ENCODE results near the gene KBTBD3.
"Not testable (repeated sequence)": the region's sequence is repeated elsewhere in the genome, so short reads cannot be mapped to it uniquely, and the experiment has no call there.

The KBTBD3 gene

GRCh38 chr11:106061954-106062949 is 14.9 kb downstream of the KBTBD3 start:
- DNase-seq, result peak in 1 of 2 experiments; percentile 21

GRCh38 chr11:106061249-106061784 is 15.8 kb downstream of the KBTBD3 start:
- no peak for DNase-seq

DNA sequence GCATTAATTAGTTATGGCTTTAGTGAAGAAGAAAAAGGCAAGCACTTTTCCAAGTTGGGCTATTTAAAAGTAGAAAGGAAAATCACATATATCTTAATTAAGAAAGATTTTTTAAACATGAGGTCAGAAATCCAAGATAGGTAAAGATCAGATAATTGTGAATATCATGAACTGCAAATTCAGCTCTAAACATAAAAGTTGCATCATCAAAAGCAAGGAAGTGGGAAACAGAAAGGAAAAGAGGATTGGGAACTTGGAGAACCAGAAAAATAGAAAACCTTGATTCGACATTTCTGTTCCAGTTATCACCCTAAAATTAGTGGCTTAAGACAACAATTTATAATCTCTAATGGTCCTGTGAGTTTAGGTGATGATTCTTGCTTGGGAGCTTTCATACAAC is 17.5 kb downstream of the KBTBD3 start:
- DNase-seq, result no peak

GRCh38 chr11:106058377-106058776 is 18.8 kb downstream of the KBTBD3 start:
- DNase-seq, result not testable (repeated sequence)

- no peak for DNase-seq
These were observed 26.0 kb downstream of the KBTBD3 start for GRCh38 chr11:106051103-106051502.

DNA sequence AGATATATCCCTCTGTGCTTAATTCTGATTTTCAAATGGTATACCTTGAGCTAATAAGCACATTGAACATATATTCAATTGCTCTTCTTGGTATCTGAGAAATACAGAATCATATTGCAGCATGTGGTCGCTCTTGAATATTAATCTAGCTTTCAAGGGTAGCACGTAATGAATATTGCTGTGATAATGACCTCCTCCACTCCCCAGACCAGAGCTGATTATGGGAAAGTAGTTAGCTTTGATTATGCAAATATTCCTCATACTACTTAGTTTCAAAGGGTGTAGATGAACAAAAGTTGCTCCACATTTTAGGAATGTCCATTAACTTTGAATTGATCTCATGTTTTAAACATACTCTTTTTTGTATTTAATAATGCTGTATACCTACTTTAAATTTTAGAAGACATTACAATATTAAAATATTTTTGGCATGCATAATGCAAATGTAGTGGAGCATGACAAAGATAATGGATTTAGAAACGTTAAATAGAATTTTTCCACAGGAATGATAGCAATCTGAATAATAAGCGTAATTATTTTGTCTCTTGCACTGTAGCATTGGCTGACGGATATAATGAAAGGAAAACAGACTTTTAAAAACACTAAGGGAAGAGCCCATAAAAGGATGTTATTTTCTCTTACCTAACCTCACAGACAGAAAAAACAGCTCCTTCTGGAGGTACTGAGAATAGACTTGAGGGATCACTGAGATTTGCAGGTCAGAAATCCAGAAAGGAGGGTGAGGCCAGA is 27.2 kb downstream of the KBTBD3 start:
- DNase-seq, result peak in 1 of 2 experiments; percentile 4

GRCh38 chr11:106047631-106048030 is 29.5 kb downstream of the KBTBD3 start:
- no peak for DNase-seq

DNA sequence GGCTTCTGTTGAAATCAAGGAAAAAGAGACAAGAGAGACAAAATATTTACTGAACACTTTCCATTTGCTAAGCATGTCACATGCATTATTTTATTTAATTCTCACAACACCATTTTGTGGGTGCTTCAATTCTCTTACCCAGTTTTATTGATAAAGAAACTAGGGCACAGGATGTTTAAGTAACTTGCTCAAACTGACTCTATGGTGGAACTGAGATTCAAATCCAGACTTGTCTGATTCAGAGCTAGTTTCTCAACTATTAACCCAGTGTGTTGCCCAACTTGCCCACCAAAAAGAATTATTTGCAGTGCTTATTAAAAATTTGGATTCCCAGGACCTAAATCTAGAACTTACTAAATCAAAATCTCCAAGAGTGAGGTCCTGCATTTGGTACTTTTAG is 33.6 kb downstream of the KBTBD3 start:
- no peak for DNase-seq

DNA sequence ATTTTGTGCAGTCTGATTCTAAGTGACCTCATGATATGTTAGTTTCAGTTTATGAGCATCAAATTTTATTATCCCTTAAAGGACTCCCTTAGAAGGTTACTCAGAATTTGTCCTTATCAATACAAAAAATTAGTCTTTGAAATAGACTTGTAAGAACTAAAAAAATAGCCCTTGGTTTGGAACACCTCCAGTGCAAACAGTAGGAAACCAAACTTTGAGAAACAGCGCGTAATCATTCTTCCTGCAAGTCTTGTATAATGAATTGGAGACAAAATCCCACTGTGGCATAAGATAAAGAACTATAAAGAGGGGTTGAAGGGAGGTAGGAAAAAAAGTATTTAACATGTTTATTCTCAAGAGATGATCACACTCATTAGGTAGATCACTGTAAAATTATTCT is 44.3 kb downstream of the KBTBD3 start:
- no peak for DNase-seq

DNA sequence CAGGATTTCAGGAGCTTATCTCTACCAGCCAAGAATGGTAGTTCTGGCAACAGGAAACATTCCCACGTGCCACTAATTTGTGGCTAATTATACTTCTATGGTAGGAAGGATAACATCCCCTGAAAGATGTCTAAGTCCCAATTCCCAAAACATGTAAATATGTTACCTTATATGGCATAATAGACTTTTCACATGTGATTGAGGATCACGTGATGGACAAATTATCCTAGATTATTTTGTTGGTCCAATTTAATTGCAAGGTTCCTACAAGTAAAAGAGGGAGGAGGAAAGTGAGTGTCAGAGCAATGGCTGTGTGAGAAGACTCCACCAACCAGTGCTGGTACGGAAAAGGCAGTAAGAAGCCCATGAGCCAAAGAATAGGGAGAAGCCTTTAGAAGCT is 45.2 kb downstream of the KBTBD3 start:
- DNase-seq, result no peak

DNA sequence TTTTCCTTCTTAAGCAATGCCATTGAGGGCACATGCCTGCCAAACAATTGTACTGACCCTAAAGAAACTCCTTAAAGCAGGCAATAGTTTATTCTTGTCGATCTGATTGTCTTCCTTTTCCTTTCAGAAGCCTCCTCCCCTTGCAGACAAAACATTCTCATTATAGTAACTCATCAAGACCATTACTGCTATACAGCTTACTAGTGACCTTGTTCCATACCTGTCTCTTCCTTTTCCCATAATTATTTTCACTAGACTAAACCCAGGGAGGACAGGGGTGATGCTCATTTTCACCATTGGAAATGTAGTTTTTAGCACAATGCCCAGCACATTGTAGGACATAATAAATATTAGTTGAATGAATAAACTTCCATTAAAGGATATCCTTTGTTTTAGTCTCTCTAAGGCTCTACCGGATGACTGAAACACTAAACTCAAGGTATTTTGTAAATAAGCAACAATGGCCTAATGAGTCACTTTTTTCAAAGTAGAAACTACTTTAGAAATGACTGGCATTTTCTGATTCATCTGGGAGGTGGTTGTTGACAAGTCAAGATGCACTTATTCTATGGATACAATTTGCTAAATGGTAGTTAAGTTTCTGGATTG is 45.8 kb downstream of the KBTBD3 start:
- DNase-seq, result no peak

- no peak for DNase-seq
These were observed 46.5 kb downstream of the KBTBD3 start for GRCh38 chr11:106030609-106031008.

- no peak for DNase-seq
These were observed 54.3 kb downstream of the KBTBD3 start for GRCh38 chr11:106022795-106023275.

DNA sequence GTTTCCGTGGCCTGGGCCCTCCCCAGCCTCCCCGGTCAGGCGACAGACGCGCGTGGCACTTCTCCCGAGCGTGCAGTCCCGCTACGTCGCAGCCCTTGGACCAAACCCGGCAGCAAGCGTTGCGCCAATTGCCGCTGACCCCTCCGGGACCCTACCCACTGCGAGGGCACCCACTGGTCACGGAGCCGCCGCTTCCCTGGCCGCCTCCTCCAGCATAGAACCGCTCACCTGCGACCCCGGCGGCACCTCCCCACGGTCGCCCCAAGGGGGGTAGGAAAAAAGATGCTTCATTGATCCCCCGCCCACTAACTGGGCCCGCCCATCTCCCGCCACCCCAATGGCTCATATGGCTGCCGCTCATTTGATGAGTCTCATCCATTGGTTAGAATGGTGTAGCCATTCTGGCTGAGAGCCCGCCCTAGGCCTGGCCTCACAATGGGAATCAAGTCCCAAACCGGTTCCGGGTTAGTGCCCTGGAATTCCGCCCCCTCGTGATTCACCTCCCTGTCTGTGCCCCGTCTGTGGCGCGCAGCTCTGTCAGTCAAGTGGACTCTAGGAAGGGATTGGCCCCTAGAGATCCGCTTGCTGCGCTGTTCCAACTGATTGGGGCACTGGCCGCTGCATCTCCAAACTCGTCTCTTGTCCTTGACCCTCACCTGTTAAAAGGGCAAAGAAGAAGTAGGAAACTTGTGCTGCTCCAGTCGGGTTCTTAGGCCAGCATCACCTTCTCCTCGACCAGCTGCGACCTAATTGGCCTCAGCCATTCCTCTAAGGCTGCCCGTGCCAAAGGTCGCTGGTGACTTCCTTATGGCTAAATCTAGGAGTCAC is 55.0 kb downstream of the KBTBD3 start, which contains the start of gene MSANTD4:
MSANTD4 (minus strand) TSS at position 274 of the 828 bp plus-strand sequence. CDS start 11,323 bp downstream, outside the sequence.
- peak; percentile 94 to 99 for DNase-seq

- peak in 1 of 2 experiments; percentile 42 for DNase-seq
These were observed 55.8 kb downstream of the KBTBD3 start for GRCh38 chr11:106021181-106021966.

- DNase-seq, result peak in 1 of 2 experiments; percentile 29
These were observed 60.1 kb downstream of the KBTBD3 start for GRCh38 chr11:106017093-106017492.

DNA sequence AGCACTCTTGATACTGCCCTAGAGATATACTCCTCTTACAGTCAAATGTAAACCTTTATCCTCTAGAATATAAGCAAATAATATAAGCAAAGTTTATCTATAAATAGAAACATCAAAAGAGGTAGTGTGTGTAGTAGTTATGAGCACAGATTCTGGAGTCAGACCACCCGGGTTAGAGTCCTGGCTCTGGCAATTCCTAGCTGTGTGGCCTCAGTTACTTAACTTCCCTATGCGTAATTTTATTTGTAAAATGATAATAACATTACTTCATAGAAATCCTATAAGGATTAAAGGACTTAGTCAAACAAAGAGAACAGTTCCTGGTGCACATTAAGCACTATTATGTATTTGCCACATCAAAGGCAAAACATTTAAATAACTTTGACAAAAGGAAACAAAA is 62.1 kb downstream of the KBTBD3 start:
- no peak for DNase-seq

DNA sequence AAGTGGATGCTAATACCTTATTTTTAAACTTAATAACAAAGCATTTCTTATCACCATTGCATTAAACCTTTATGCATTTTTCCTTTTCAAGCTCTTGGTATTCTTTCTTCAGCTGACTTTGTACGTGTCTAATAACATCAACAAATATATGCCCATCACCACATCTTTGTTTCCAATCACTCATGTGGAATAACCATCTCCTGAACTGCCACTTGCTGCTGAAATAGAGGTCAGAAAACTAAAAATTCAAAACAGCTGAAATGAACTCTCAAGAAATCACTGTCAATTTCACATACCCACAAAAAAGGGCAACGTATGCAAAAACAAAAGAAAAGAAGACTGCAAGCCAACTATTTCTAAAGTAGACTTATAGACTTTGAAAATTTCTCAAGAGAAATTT is 62.5 kb downstream of the KBTBD3 start:
- no peak for DNase-seq

DNA sequence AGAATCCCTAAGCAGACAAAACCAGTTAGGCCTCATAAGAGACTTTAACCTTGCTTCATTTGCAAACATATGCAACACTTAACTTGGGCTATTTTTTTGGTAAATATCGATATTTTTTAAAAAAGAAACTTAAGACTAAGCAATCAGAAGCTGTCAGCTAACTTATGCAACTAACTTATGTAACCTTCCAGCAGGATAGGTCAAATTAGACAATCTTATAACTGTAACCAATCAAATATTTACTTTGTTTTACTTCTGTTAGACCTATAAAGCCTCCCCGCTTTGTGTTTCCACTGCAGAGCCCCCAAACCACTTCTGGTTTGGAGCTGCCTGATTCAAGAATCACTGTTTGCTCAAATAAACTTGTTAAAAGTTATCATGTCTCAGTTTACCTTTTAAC is 63.1 kb downstream of the KBTBD3 start:
- no peak for DNase-seq

GRCh38 chr11:106012744-106013143 is 64.4 kb downstream of the KBTBD3 start:
- peak in 1 of 2 experiments; percentile 19 for DNase-seq

- DNase-seq, result no peak
These were observed 65.7 kb downstream of the KBTBD3 start for GRCh38 chr11:106011481-106011880.

Data from NCI-H524 (cell line).